HG03066 (cell line): ENCODE data around the gene AFTPH.
A peak's percentile ranks its signal among the peaks of the same experiment; 100 is the strongest.

Experiments used
- ATAC-seq: cut with Tn5 transposase; IDR thresholded peaks from one replicate; pipeline ENCODE4 v1.9.1; 2021; ENCODE audit warnings: low read depth; ENCODE audit not compliant: unreplicated experiment

AFTPH gene

GRCh38 chr2:64582774-64583340 is 58.7 kb downstream of the AFTPH start:
- ATAC-seq: peak; percentile 83

- ATAC-seq: no peak
Measured at GRCh38 chr2:64586054-64586453, 61.9 kb downstream of the AFTPH start.

- ATAC-seq: no peak
Measured at GRCh38 chr2:64586883-64587481, 62.9 kb downstream of the AFTPH start.

- ATAC-seq: no peak
Measured at GRCh38 chr2:64587561-64587960, 63.4 kb downstream of the AFTPH start.

GRCh38 chr2:64591188-64591587 is 67.1 kb downstream of the AFTPH start:
- no peak for ATAC-seq

GRCh38 chr2:64593035-64593655 is 69.0 kb downstream of the AFTPH start:
- ATAC-seq: no peak

- ATAC-seq: no peak
Measured at GRCh38 chr2:64594226-64594989, 70.3 kb downstream of the AFTPH start.

GRCh38 chr2:64595397-64596176 is 71.5 kb downstream of the AFTPH start:
- ATAC-seq: no peak

- no peak for ATAC-seq
Measured at GRCh38 chr2:64598226-64598625, 74.1 kb downstream of the AFTPH start.

GRCh38 chr2:64599469-64599868 is 75.3 kb downstream of the AFTPH start:
- ATAC-seq: no peak

GRCh38 chr2:64601034-64601754 is 77.1 kb downstream of the AFTPH start:
- ATAC-seq: no peak

- ATAC-seq: no peak
Measured at GRCh38 chr2:64601785-64602391, 77.8 kb downstream of the AFTPH start.

GRCh38 chr2:64602436-64602835 is 78.3 kb downstream of the AFTPH start:
- ATAC-seq: no peak

- ATAC-seq: no peak
Measured at GRCh38 chr2:64604155-64604554, 80.0 kb downstream of the AFTPH start.

- ATAC-seq: no peak
Measured at GRCh38 chr2:64605026-64605471, 80.9 kb downstream of the AFTPH start.

- ATAC-seq: no peak
Measured at GRCh38 chr2:64605991-64606478, 81.9 kb downstream of the AFTPH start.

GRCh38 chr2:64606479-64607363 is 82.6 kb downstream of the AFTPH start:
- ATAC-seq: peak; percentile 88
